OCI-LY7 (cell line): Measurements from ENCODE around the gene TRIM29. TPM values are rescaled to one million over a fixed set of nuclear protein-coding genes. Genes with fewer than 3 reads are reported as not detected.

Source experiments
- BruUV-seq: library from RNA; stranded (reverse); fragments of 400-500 nt; replicated peaks from 2 replicates; lab custom pipeline; 2021; lab: Mats Ljungman, UMichigan
- CTCF ChIA-PET: fragments of 300-600 bp; sonication (Branson Sonifier 250); formaldehyde crosslinking; loops from one replicate; lab custom pipeline; 2022; ENCODE audit warnings: antibody characterized with exemption; ENCODE audit not compliant: unreplicated experiment; lab: Charles Lee
- POLR2A ChIA-PET: fragments of 300-600 bp; sonication (Branson Sonifier 250); formaldehyde crosslinking; loops from one replicate; lab custom pipeline; 2022; ENCODE audit warnings: antibody characterized with exemption; lab: Charles Lee
- DNase-seq: peaks from one replicate; pipeline ENCODE4 v3.0.0-alpha.2; 2015; ENCODE audit warnings: low spot score
- H2AFZ ChIP-seq: fragments of 200-600 bp; sonication (generic), shearing (Covaris generic); 2 replicates; pipeline ENCODE4 v1.6.1; 2014; ENCODE audit warnings: mild to moderate bottlenecking, antibody characterized with exemption, low read length, moderate library complexity
- H3K27ac ChIP-seq: fragments of 200-600 bp; sonication (generic); 2 replicates; pipeline ENCODE4 v1.5.1; 2014; ENCODE audit warnings: mixed run types, low read depth, mild to moderate bottlenecking, moderate library complexity, low read length, inconsistent platforms; ENCODE audit not compliant: poor library complexity, severe bottlenecking
- H3K36me3 ChIP-seq: fragments of 200-600 bp; sonication (generic); 2 replicates; pipeline ENCODE4 v1.6.1; 2014; ENCODE audit warnings: mild to moderate bottlenecking, antibody characterized with exemption, low read length, moderate library complexity, mixed read lengths; ENCODE audit not compliant: insufficient read depth
- H3K4me1 ChIP-seq: fragments of 200-600 bp; sonication (generic); 2 replicates; pipeline ENCODE4 v1.5.1; 2014; ENCODE audit warnings: mild to moderate bottlenecking, low read length; ENCODE audit not compliant: insufficient read depth, poor library complexity, severe bottlenecking
- H3K4me2 ChIP-seq: fragments of 200-600 bp; sonication (generic); 2 replicates; pipeline ENCODE4 v1.6.1; 2014; ENCODE audit warnings: mild to moderate bottlenecking, low read length
- H3K4me3 ChIP-seq: fragments of 200-600 bp; sonication (generic); 2 replicates; pipeline ENCODE4 v1.5.1; 2014; ENCODE audit warnings: mild to moderate bottlenecking, low read depth, low read length; ENCODE audit not compliant: poor library complexity, severe bottlenecking
- H3K79me2 ChIP-seq: fragments of 200-600 bp; sonication (generic); 2 replicates; pipeline ENCODE4 v1.6.1; 2016; ENCODE audit warnings: low read depth, mild to moderate bottlenecking, low read length, moderate library complexity, mixed read lengths; ENCODE audit not compliant: insufficient read depth
- H3K9me2 ChIP-seq: fragments of 200-600 bp; sonication (generic); 2 replicates; pipeline ENCODE4 v1.6.1; 2016; ENCODE audit warnings: mild to moderate bottlenecking, low read length, mixed read lengths; ENCODE audit not compliant: insufficient read depth
- H3K9me3 ChIP-seq: fragments of 200-600 bp; sonication (generic); 2 replicates; pipeline ENCODE4 v1.6.1; 2014; ENCODE audit warnings: mild to moderate bottlenecking, mixed run types, low read length, mixed read lengths
- H4K20me1 ChIP-seq: fragments of 200-600 bp; sonication (generic); 2 replicates; pipeline ENCODE4 v1.6.1; 2014; ENCODE audit warnings: mild to moderate bottlenecking, antibody characterized with exemption, low read length, moderate library complexity, mixed read lengths; ENCODE audit not compliant: insufficient read depth
- EZH2phosphoT487 ChIP-seq: fragments of 200-600 bp; sonication (generic); IDR thresholded peaks from 2 replicates; pipeline ENCODE4 v1.6.1; 2018; ENCODE audit warnings: low read depth, borderline replicate concordance, mild to moderate bottlenecking, mixed run types, antibody characterized with exemption, low read length, moderate library complexity, mixed read lengths
- intact Hi-C: fragments of 100-400 bp; cut with micrococcal nuclease; formaldehyde crosslinking; loops from one replicate; pipeline ENCODE4 v1.10.0; 2022; ENCODE audit not compliant: unreplicated experiment
- total RNA-seq, 2 experiments: library from RNA; depleted of rRNA in 1 of 2; stranded (reverse); fragments of >200 nt in 1 of 2; shearing (Covaris generic) in 1 of 2; gene quantifications; 2 replicates each; pipeline ENCODE4 v1.2.3, GENCODE V29; 2014 to 2022
- TF ChIP-seq, protein P1 (sequence below): fragments of 200-600 bp; sonication (generic); conservative IDR thresholded peaks from 2 replicates; pipeline ENCODE4 v1.5.1; 2014; ENCODE audit warnings: mild to moderate bottlenecking, antibody characterized with exemption, low read length, moderate library complexity, mixed read lengths

TRIM29 gene
- total RNA-seq, 2 experiments from 2014 or later = not detected

- Histone ChIP-seq H3K4me2 (no peak overlapping the region), H3K27ac (no peak overlapping the region), H3K4me3 (no peak overlapping the region), H3K9me2 (no peaks in the 10 kb centered on the region), H3K36me3 (no peaks in the 10 kb centered on the region), H3K79me2 (no peaks in the 10 kb centered on the region), H2AFZ (no peak overlapping the region), H3K9me3 (no peaks in the 10 kb centered on the region), H3K4me1 (no peaks in the 10 kb centered on the region), H4K20me1 (no peaks in the 10 kb centered on the region)
- TF ChIP-seq, protein P1, sequence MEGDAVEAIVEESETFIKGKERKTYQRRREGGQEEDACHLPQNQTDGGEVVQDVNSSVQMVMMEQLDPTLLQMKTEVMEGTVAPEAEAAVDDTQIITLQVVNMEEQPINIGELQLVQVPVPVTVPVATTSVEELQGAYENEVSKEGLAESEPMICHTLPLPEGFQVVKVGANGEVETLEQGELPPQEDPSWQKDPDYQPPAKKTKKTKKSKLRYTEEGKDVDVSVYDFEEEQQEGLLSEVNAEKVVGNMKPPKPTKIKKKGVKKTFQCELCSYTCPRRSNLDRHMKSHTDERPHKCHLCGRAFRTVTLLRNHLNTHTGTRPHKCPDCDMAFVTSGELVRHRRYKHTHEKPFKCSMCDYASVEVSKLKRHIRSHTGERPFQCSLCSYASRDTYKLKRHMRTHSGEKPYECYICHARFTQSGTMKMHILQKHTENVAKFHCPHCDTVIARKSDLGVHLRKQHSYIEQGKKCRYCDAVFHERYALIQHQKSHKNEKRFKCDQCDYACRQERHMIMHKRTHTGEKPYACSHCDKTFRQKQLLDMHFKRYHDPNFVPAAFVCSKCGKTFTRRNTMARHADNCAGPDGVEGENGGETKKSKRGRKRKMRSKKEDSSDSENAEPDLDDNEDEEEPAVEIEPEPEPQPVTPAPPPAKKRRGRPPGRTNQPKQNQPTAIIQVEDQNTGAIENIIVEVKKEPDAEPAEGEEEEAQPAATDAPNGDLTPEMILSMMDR = no peak
- no peak for DNase-seq
- ChIA-PET CTCF (no interaction called here), POLR2A (interaction anchor here (0.6 kb wide), 1 partner anchor 485 kb away, joined by 3 read pairs; no protein-coding TSS in a partner anchor)
- BruUV-seq = no TSS peak
- intact Hi-C loops = no loop called here
Observed at GRCh38 chr11:120141113-120141767, 3.3 kb upstream of the TRIM29 start.

- H3K27ac ChIP-seq = no peak overlapping the region
- no peaks in the 10 kb centered on the region for H3K79me2 ChIP-seq
- no peak for TF ChIP-seq EZH2phosphoT487
- TF ChIP-seq, protein P1 = no peak
- H4K20me1 ChIP-seq = no peaks in the 10 kb centered on the region
- intact Hi-C loops = no loop called here
- DNase-seq = no peak
- POLR2A ChIA-PET = no interaction called here
- H3K4me3 ChIP-seq = no peak overlapping the region
- no TSS peak for BruUV-seq
- CTCF ChIA-PET = no interaction called here
- H3K4me2 ChIP-seq = no peak overlapping the region
- no peaks in the 10 kb centered on the region for H3K4me1 ChIP-seq
- no peaks in the 10 kb centered on the region for H3K9me2 ChIP-seq
- H3K36me3 ChIP-seq = no peaks in the 10 kb centered on the region
- no peaks in the 10 kb centered on the region for H3K9me3 ChIP-seq
- H2AFZ ChIP-seq = no peak overlapping the region
Observed at GRCh38 chr11:120139316-120140069, 1.6 kb upstream of the TRIM29 start.

DNA sequence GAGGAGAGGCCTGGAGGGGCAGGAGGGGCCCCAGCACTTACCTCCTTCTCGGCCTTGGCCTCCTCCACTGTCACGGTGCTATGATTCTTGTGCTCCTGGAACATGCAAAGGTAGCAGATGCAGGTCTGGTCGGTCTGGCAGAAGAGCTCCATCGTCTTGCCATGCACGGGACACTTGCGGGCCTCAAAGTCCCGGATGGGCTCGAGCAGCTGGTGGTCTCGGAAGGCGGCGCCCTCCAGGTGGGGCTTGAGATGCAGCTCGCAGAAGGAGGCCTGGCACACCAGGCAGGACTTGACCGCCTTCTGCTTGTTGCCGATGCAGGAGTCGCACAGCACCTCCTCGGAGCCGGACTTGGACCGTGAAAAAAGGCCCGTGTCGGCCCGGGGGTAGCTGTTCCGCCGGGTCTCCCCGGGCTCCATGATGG is 714 bp downstream of the TRIM29 start:
- no peak overlapping the region for H3K4me3 ChIP-seq
- no peaks in the 10 kb centered on the region for H3K79me2 ChIP-seq
- no peak for DNase-seq
- intact Hi-C loops = no loop called here
- no TSS peak for BruUV-seq
- H3K4me2 ChIP-seq = no peak overlapping the region
- H3K27ac ChIP-seq = no peak overlapping the region
- H2AFZ ChIP-seq = no peak overlapping the region
- no peak for TF ChIP-seq EZH2phosphoT487
- TF ChIP-seq, protein P1 = no peak
- H3K9me3 ChIP-seq = no peaks in the 10 kb centered on the region
- CTCF ChIA-PET = no interaction called here
- H3K9me2 ChIP-seq = no peaks in the 10 kb centered on the region
- no peaks in the 10 kb centered on the region for H4K20me1 ChIP-seq
- H3K36me3 ChIP-seq = no peaks in the 10 kb centered on the region
- no peaks in the 10 kb centered on the region for H3K4me1 ChIP-seq
- POLR2A ChIA-PET = no interaction called here
